ENCODE results near the gene CCSER1. TPM values are rescaled to one million over a fixed set of nuclear protein-coding genes. Genes with fewer than 3 reads are reported as not detected.

The CCSER1 gene
- total RNA-seq, 3 donors from 2014 or later (not counting 1 experiment from before 2014, with no cell fraction given) = 0.87 to 1.1 (median 1.1) TPM

DNA sequence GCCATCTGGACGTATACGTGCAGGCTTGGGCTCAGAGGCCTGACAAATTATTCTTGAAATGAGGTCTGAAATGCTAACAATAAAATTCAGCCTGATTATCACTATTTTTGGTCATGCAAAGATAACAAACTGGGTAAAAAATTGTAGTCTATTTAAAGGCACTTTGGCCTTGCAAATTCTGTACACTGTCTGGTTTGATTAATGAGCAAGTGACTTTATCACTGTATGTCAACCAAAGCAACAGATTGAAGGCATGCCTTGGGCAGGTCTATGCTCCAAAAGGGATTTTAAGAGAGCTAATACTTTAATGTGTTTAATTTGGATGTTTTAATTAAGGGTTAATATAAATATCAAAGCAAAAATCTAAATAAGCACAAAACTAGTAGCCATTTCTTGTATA, 1141.7 kb downstream of the CCSER1 start:
- intact Hi-C loops (cut with micrococcal nuclease) = no loop called here
- Mint-ChIP-seq H3K9me3 (peaks cover 14 to 16% of the 10 kb centered on the region in 2 donors), H3K36me3 (peaks cover 18% of the 10 kb centered on the region), H3K27me3 (ENCODE audit: low read depth in 2 of 2) (no peaks in the 10 kb centered on the region), H3K27ac (no peak overlapping the region), H3K4me1 (no peaks in the 10 kb centered on the region), H3K4me3 (no peak overlapping the region)
- ATAC-seq (no peak), DNase-seq (no peak)
- Histone ChIP-seq H3K4me3 (ENCODE audit: low read length) (no peak overlapping the region), H3K27ac (ENCODE audit: low read length) (no peak overlapping the region), H3K9me3 (ENCODE audit: control insufficient read depth, insufficient read depth, low read length) (no peaks in the 10 kb centered on the region), H3K27me3 (ENCODE audit: control insufficient read depth, insufficient read depth, low read length) (no peaks in the 10 kb centered on the region), H3K36me3 (ENCODE audit: control insufficient read depth, insufficient read depth, low read length) (no peaks in the 10 kb centered on the region), H3K4me1 (ENCODE audit: control insufficient read depth, insufficient read depth, low read length) (no peaks in the 10 kb centered on the region)
- TF ChIP-seq CTCF (IDR thresholded peaks at IDR 0.05) = no peak
- 94% methylated on average over 2 of the region's 2 CpGs for WGBS (ENCODE audit: insufficient coverage)

GRCh38 chr4:91279899-91280298, 1152.7 kb downstream of the CCSER1 start:
- H3K27ac Mint-ChIP-seq = no peak overlapping the region
- H3K36me3 ChIP-seq (ENCODE audit: control insufficient read depth, insufficient read depth, low read length) = no peaks in the 10 kb centered on the region
- no peaks in the 10 kb centered on the region for H3K4me1 Mint-ChIP-seq
- H3K27me3 ChIP-seq (ENCODE audit: control insufficient read depth, insufficient read depth, low read length) = no peaks in the 10 kb centered on the region
- no peak for TF ChIP-seq CTCF (IDR thresholded peaks at IDR 0.05)
- H3K36me3 Mint-ChIP-seq = peaks cover 36% of the 10 kb centered on the region
- no peak overlapping the region for H3K4me3 Mint-ChIP-seq
- H3K9me3 ChIP-seq (ENCODE audit: control insufficient read depth, insufficient read depth, low read length) = peaks cover 13% of the 10 kb centered on the region
- no peak overlapping the region for H3K4me3 ChIP-seq (ENCODE audit: low read length)
- peaks cover 23 to 28% of the 10 kb centered on the region in 2 donors for H3K9me3 Mint-ChIP-seq
- no peaks in the 10 kb centered on the region for H3K27me3 Mint-ChIP-seq (ENCODE audit: low read depth in 2 of 2)
- WGBS (ENCODE audit: insufficient coverage) = 77% methylated on average over 2 of the region's 2 CpGs
- ATAC-seq (no peak), DNase-seq (no peak)
- H3K27ac ChIP-seq (ENCODE audit: low read length) = no peak overlapping the region
- H3K4me1 ChIP-seq (ENCODE audit: control insufficient read depth, insufficient read depth, low read length) = no peaks in the 10 kb centered on the region
- intact Hi-C loops (cut with micrococcal nuclease) = no loop called here

DNA sequence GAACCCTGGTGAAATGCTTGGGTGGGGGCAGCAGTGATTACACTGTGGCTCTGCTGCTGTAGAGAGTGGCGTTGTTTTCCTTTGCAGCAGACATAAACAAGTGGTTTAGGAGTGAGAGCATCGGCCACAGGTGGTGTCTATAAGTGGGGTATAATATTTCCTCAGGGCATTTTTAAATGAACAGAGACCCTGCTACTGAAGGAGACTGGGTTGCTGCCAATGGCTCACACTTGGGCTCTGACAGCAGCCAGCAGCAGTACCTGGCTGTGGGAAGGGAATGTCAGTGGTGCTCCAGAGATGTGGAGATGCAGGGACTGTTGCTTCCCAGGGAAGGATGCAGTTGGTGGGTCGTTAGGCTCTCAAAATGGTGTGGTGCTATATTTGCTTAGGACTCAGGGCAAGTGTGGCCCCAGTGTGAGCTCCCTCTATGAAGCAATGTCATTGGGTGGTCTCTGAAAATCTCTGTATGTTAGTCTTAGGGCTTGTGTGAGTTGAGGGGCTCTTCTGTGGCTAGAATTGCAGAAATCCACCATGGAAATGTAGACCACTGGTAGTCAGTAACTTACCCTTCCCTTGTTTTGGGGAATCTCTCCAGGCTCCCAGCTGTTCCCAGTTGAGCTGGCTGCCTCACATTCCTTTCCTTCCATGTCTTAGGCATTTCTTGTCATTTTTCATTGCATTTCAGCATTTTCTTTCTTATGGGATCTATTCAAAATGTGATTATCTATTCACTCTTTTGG, 1153.5 kb downstream of the CCSER1 start:
- intact Hi-C loops (cut with micrococcal nuclease) = no loop called here
- no peaks in the 10 kb centered on the region for H3K4me1 Mint-ChIP-seq

More for the DNA sequence above, 1153.5 kb downstream of the CCSER1 start:
- Mint-ChIP-seq H3K36me3 (peaks cover 28% of the 10 kb centered on the region), H3K4me3 (no peak overlapping the region), H3K27me3 (ENCODE audit: low read depth in 2 of 2) (no peaks in the 10 kb centered on the region), H3K27ac (no peak overlapping the region), H3K9me3 (peaks cover 22% of the 10 kb centered on the region in 2 donors)
- TF ChIP-seq CTCF (IDR thresholded peaks at IDR 0.05) = no peak
- Histone ChIP-seq H3K4me1 (ENCODE audit: control insufficient read depth, insufficient read depth, low read length) (no peaks in the 10 kb centered on the region), H3K36me3 (ENCODE audit: control insufficient read depth, insufficient read depth, low read length) (no peaks in the 10 kb centered on the region), H3K27me3 (ENCODE audit: control insufficient read depth, insufficient read depth, low read length) (no peaks in the 10 kb centered on the region), H3K9me3 (ENCODE audit: control insufficient read depth, insufficient read depth, low read length) (peaks cover 13% of the 10 kb centered on the region), H3K27ac (ENCODE audit: low read length) (no peak overlapping the region), H3K4me3 (ENCODE audit: low read length) (no peak overlapping the region)
- ATAC-seq = no peak
- 74% methylated on average over 3 of the region's 3 CpGs for WGBS (ENCODE audit: insufficient coverage)
- DNase-seq = no peak
